ENCODE results near the gene RRP8. TPM values are rescaled to one million over a fixed set of nuclear protein-coding genes. Genes with fewer than 3 reads are reported as not detected.

RRP8 gene
- total RNA-seq, 3 donors from 2014 or later, result 37.8 to 48.2 (median 41.4) TPM

- H3K4me3 Mint-ChIP-seq, result no peak overlapping the region
- H3K4me1 Mint-ChIP-seq (ENCODE audit: low read depth), result no peaks in the 10 kb centered on the region
- peaks cover 40% of the 10 kb centered on the region for H3K36me3 Mint-ChIP-seq (ENCODE audit: insufficient read depth)
- H3K27me3 Mint-ChIP-seq (ENCODE audit: low read depth), result no peaks in the 10 kb centered on the region
- ATAC-seq (no peak), DNase-seq (no peak)
- H3K9me3 Mint-ChIP-seq, result peaks cover 26% of the 10 kb centered on the region
These were observed 19.8 kb downstream of the RRP8 start for GRCh38 chr11:6583584-6583983.

GRCh38 chr11:6579681-6580080 is 23.7 kb downstream of the RRP8 start:
- Mint-ChIP-seq H3K27me3 (ENCODE audit: low read depth) (no peaks in the 10 kb centered on the region), H3K36me3 (ENCODE audit: insufficient read depth) (peaks cover 31% of the 10 kb centered on the region), H3K4me1 (ENCODE audit: low read depth) (no peaks in the 10 kb centered on the region), H3K9me3 (peaks cover 23% of the 10 kb centered on the region), H3K4me3 (no peak overlapping the region)
- no peak for ATAC-seq
- no peak for DNase-seq

- ATAC-seq (no peak), DNase-seq (no peak)
- no peaks in the 10 kb centered on the region for H3K27me3 Mint-ChIP-seq (ENCODE audit: low read depth)
- H3K4me1 Mint-ChIP-seq (ENCODE audit: low read depth), result no peaks in the 10 kb centered on the region
- peaks cover 18% of the 10 kb centered on the region for H3K36me3 Mint-ChIP-seq (ENCODE audit: insufficient read depth)
- peaks cover 7% of the 10 kb centered on the region for H3K9me3 Mint-ChIP-seq
- H3K4me3 Mint-ChIP-seq, result no peak overlapping the region
These were observed 25.3 kb downstream of the RRP8 start for GRCh38 chr11:6578134-6578533.

GRCh38 chr11:6576471-6577373 is 26.7 kb downstream of the RRP8 start:
- Mint-ChIP-seq H3K27me3 (ENCODE audit: low read depth) (no peaks in the 10 kb centered on the region), H3K4me3 (no peak overlapping the region), H3K9me3 (no peaks in the 10 kb centered on the region), H3K36me3 (ENCODE audit: insufficient read depth) (peaks cover 14% of the 10 kb centered on the region), H3K4me1 (ENCODE audit: low read depth) (no peaks in the 10 kb centered on the region)
- DNase-seq (no peak), ATAC-seq (no peak)

GRCh38 chr11:6574816-6575715 is 28.4 kb downstream of the RRP8 start:
- ATAC-seq (no peak), DNase-seq (no peak)
- H3K4me1 Mint-ChIP-seq (ENCODE audit: low read depth), result no peaks in the 10 kb centered on the region
- H3K9me3 Mint-ChIP-seq, result no peaks in the 10 kb centered on the region
- peaks cover 13% of the 10 kb centered on the region for H3K36me3 Mint-ChIP-seq (ENCODE audit: insufficient read depth)
- H3K27me3 Mint-ChIP-seq (ENCODE audit: low read depth), result no peaks in the 10 kb centered on the region
- H3K4me3 Mint-ChIP-seq, result no peak overlapping the region

- H3K4me3 Mint-ChIP-seq, result no peak overlapping the region
- no peaks in the 10 kb centered on the region for H3K9me3 Mint-ChIP-seq
- DNase-seq (no peak), ATAC-seq (no peak)
- no peaks in the 10 kb centered on the region for H3K27me3 Mint-ChIP-seq (ENCODE audit: low read depth)
- H3K4me1 Mint-ChIP-seq (ENCODE audit: low read depth), result no peaks in the 10 kb centered on the region
- H3K36me3 Mint-ChIP-seq (ENCODE audit: insufficient read depth), result peaks cover 16% of the 10 kb centered on the region
These were observed 31.2 kb downstream of the RRP8 start for GRCh38 chr11:6572215-6572614.

GRCh38 chr11:6571434-6572008 is 31.9 kb downstream of the RRP8 start:
- no peak for ATAC-seq
- Mint-ChIP-seq H3K9me3 (no peaks in the 10 kb centered on the region), H3K27me3 (ENCODE audit: low read depth) (no peaks in the 10 kb centered on the region), H3K4me3 (no peak overlapping the region), H3K4me1 (ENCODE audit: low read depth) (no peaks in the 10 kb centered on the region), H3K36me3 (ENCODE audit: insufficient read depth) (peaks cover 17% of the 10 kb centered on the region)
- DNase-seq, result no peak

- Mint-ChIP-seq H3K27me3 (ENCODE audit: low read depth) (no peaks in the 10 kb centered on the region), H3K4me1 (ENCODE audit: low read depth) (no peaks in the 10 kb centered on the region), H3K36me3 (ENCODE audit: insufficient read depth) (peaks cover 19% of the 10 kb centered on the region), H3K4me3 (no peak overlapping the region), H3K9me3 (no peaks in the 10 kb centered on the region)
- ATAC-seq, result no peak
- DNase-seq, result no peak
These were observed 32.6 kb downstream of the RRP8 start for GRCh38 chr11:6570691-6571427.

GRCh38 chr11:6569706-6570105 is 33.7 kb downstream of the RRP8 start:
- Mint-ChIP-seq H3K36me3 (ENCODE audit: insufficient read depth) (peaks cover 24% of the 10 kb centered on the region), H3K9me3 (no peaks in the 10 kb centered on the region), H3K27me3 (ENCODE audit: low read depth) (no peaks in the 10 kb centered on the region), H3K4me3 (no peak overlapping the region), H3K4me1 (ENCODE audit: low read depth) (no peaks in the 10 kb centered on the region)
- no peak for DNase-seq
- no peak for ATAC-seq

- Mint-ChIP-seq H3K9me3 (no peaks in the 10 kb centered on the region), H3K4me1 (ENCODE audit: low read depth) (no peaks in the 10 kb centered on the region), H3K4me3 (no peak overlapping the region), H3K36me3 (ENCODE audit: insufficient read depth) (peaks cover 27% of the 10 kb centered on the region), H3K27me3 (ENCODE audit: low read depth) (no peaks in the 10 kb centered on the region)
- DNase-seq, result no peak
- no peak for ATAC-seq
These were observed 35.1 kb downstream of the RRP8 start for GRCh38 chr11:6568191-6568918.

- no peaks in the 10 kb centered on the region for H3K27me3 Mint-ChIP-seq (ENCODE audit: low read depth)
- no peak for ATAC-seq
- H3K4me3 Mint-ChIP-seq, result no peak overlapping the region
- H3K36me3 Mint-ChIP-seq (ENCODE audit: insufficient read depth), result peaks cover 22% of the 10 kb centered on the region
- H3K9me3 Mint-ChIP-seq, result no peaks in the 10 kb centered on the region
- DNase-seq, result no peak
- no peaks in the 10 kb centered on the region for H3K4me1 Mint-ChIP-seq (ENCODE audit: low read depth)
These were observed 36.1 kb downstream of the RRP8 start for GRCh38 chr11:6567371-6567745.

GRCh38 chr11:6566704-6567370 is 36.6 kb downstream of the RRP8 start:
- Mint-ChIP-seq H3K4me3 (no peak overlapping the region), H3K9me3 (no peaks in the 10 kb centered on the region), H3K4me1 (ENCODE audit: low read depth) (no peaks in the 10 kb centered on the region), H3K27me3 (ENCODE audit: low read depth) (no peaks in the 10 kb centered on the region), H3K36me3 (ENCODE audit: insufficient read depth) (peaks cover 25% of the 10 kb centered on the region)
- DNase-seq (no peak), ATAC-seq (no peak)

All from activated T-cell treated with anti-CD3 and anti-CD28 coated beads, Interleukin-2, amount 50 U/mL, for 4 hours (primary cell).